ENCODE results near the gene SOX2.

- TF ChIP-seq, protein P1, sequence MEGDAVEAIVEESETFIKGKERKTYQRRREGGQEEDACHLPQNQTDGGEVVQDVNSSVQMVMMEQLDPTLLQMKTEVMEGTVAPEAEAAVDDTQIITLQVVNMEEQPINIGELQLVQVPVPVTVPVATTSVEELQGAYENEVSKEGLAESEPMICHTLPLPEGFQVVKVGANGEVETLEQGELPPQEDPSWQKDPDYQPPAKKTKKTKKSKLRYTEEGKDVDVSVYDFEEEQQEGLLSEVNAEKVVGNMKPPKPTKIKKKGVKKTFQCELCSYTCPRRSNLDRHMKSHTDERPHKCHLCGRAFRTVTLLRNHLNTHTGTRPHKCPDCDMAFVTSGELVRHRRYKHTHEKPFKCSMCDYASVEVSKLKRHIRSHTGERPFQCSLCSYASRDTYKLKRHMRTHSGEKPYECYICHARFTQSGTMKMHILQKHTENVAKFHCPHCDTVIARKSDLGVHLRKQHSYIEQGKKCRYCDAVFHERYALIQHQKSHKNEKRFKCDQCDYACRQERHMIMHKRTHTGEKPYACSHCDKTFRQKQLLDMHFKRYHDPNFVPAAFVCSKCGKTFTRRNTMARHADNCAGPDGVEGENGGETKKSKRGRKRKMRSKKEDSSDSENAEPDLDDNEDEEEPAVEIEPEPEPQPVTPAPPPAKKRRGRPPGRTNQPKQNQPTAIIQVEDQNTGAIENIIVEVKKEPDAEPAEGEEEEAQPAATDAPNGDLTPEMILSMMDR (IDR thresholded peaks at IDR 0.05; ENCODE audit: low read depth, low read length, poor library complexity, severe bottlenecking), result no peak
- no peak for TF ChIP-seq EZH2phosphoT487 (IDR thresholded peaks at IDR 0.05; ENCODE audit: borderline replicate concordance, low read length)
Measured at GRCh38 chr3:181691901-181692300, 19.8 kb upstream of the SOX2 start.
